Measurements from ENCODE around the gene ATG7. TPM values are rescaled to one million over a fixed set of nuclear protein-coding genes. Genes with fewer than 3 reads are reported as not detected.

Gene ATG7
- total and polyA plus RNA-seq, 9 donors, result 10.2 to 54.5 (median 37.4) TPM

- intact Hi-C loops (cut with DNase I), result no loop called here
- no peak for DNase-seq
- Histone ChIP-seq H3K27me3 (no peaks in the 10 kb centered on the region), H3K4me3 (no peak overlapping the region), H3K9me3 (no peaks in the 10 kb centered on the region), H3K36me3 (no peaks in the 10 kb centered on the region), H3K27ac (no peak overlapping the region), H3K4me1 (ENCODE audit: insufficient read depth) (peaks cover 5% of the 10 kb centered on the region)
- TF ChIP-seq POLR2A (IDR thresholded peaks at IDR 0.05), result no peak
- no peak for TF ChIP-seq EP300 (IDR thresholded peaks at IDR 0.05)
- no peak for TF ChIP-seq CTCF (IDR thresholded peaks at IDR 0.05)
- WGBS, 3 donors, result 93 to 99% (median 96%) methylated on average over 5 of the region's 5 CpGs
Measured at GRCh38 chr3:11452312-11452711, 180.1 kb downstream of the ATG7 start.

GRCh38 chr3:11452885-11453847 lies 181.0 kb downstream of the ATG7 start:
- H3K9me3 ChIP-seq, result no peaks in the 10 kb centered on the region
- H3K27me3 ChIP-seq, result no peaks in the 10 kb centered on the region
- H3K4me3 ChIP-seq, result no peak overlapping the region
- no peak for DNase-seq
- WGBS, 3 donors, result 57 to 64% (median 64%) methylated on average over 14 of the region's 14 CpGs
- no peaks in the 10 kb centered on the region for H3K36me3 ChIP-seq
- TF ChIP-seq CTCF (IDR thresholded peaks at IDR 0.05) (no peak), EP300 (IDR thresholded peaks at IDR 0.05) (no peak), POLR2A (IDR thresholded peaks at IDR 0.05) (no peak)
- H3K4me1 ChIP-seq (ENCODE audit: insufficient read depth), result peaks cover 5% of the 10 kb centered on the region
- intact Hi-C loops (cut with DNase I), result no loop called here
- H3K27ac ChIP-seq, result no peak overlapping the region

GRCh38 chr3:11455956-11456355 lies 183.8 kb downstream of the ATG7 start:
- Histone ChIP-seq H3K9me3 (no peaks in the 10 kb centered on the region), H3K4me1 (ENCODE audit: insufficient read depth) (peaks cover 5% of the 10 kb centered on the region), H3K4me3 (no peak overlapping the region), H3K36me3 (no peaks in the 10 kb centered on the region), H3K27ac (no peak overlapping the region), H3K27me3 (no peaks in the 10 kb centered on the region)
- intact Hi-C loops (cut with DNase I), result no loop called here
- DNase-seq, result no peak
- TF ChIP-seq EP300 (IDR thresholded peaks at IDR 0.05) (no peak), CTCF (IDR thresholded peaks at IDR 0.05) (no peak), POLR2A (IDR thresholded peaks at IDR 0.05) (no peak)
- WGBS, 3 donors, result 92 to 97% (median 95%) methylated on average over 5 of the region's 5 CpGs

GRCh38 chr3:11457135-11457534 lies 184.9 kb downstream of the ATG7 start:
- H3K4me3 ChIP-seq, result no peak overlapping the region
- H3K4me1 ChIP-seq (ENCODE audit: insufficient read depth), result peaks cover 5% of the 10 kb centered on the region
- 89 to 97% (median 96%) methylated on average over 4 of the region's 4 CpGs for WGBS, 3 donors
- H3K27me3 ChIP-seq, result no peaks in the 10 kb centered on the region
- no peak overlapping the region for H3K27ac ChIP-seq
- H3K9me3 ChIP-seq, result no peaks in the 10 kb centered on the region
- no peak for DNase-seq
- H3K36me3 ChIP-seq, result no peaks in the 10 kb centered on the region
- TF ChIP-seq EP300 (IDR thresholded peaks at IDR 0.05), result no peak
- TF ChIP-seq CTCF (IDR thresholded peaks at IDR 0.05), result no peak
- TF ChIP-seq POLR2A (IDR thresholded peaks at IDR 0.05), result no peak
- intact Hi-C loops (cut with DNase I), result no loop called here
